ELF-1 (cell line): Measurements from ENCODE around the gene TAB2.

Experiments used
- DNase-seq: peaks from one replicate; pipeline ENCODE4 v3.0.0-alpha.2; 2016; ENCODE audit warnings: low read depth, low spot score

Gene TAB2

GRCh38 chr6:149409617-149410016, 92.1 kb downstream of the TAB2 start:
- no peak for DNase-seq

GRCh38 chr6:149410557-149410956, 93.0 kb downstream of the TAB2 start:
- no peak for DNase-seq

- DNase-seq, result no peak
Measured at GRCh38 chr6:149414009-149414408, 96.5 kb downstream of the TAB2 start.

- DNase-seq, result no peak
Measured at GRCh38 chr6:149414821-149415220, 97.3 kb downstream of the TAB2 start.

GRCh38 chr6:149419696-149420404, 102.3 kb downstream of the TAB2 start:
- DNase-seq, result no peak

GRCh38 chr6:149421132-149421531, 103.6 kb downstream of the TAB2 start:
- no peak for DNase-seq

- DNase-seq, result no peak
Measured at GRCh38 chr6:149422581-149422980, 105.1 kb downstream of the TAB2 start.

- DNase-seq, result no peak
Measured at GRCh38 chr6:149423964-149424440, 106.5 kb downstream of the TAB2 start.

GRCh38 chr6:149425224-149425623, 107.7 kb downstream of the TAB2 start:
- no peak for DNase-seq

- no peak for DNase-seq
Measured at GRCh38 chr6:149425754-149426153, 108.2 kb downstream of the TAB2 start.

GRCh38 chr6:149428606-149429005, 111.1 kb downstream of the TAB2 start:
- DNase-seq, result no peak

- DNase-seq, result no peak
Measured at GRCh38 chr6:149429427-149430360, 112.2 kb downstream of the TAB2 start.

GRCh38 chr6:149431905-149432775, 114.6 kb downstream of the TAB2 start:
- DNase-seq, result peak; percentile 97

- no peak for DNase-seq
Measured at GRCh38 chr6:149433405-149433804, 115.9 kb downstream of the TAB2 start.

GRCh38 chr6:149433881-149434280, 116.4 kb downstream of the TAB2 start:
- no peak for DNase-seq

GRCh38 chr6:149435919-149436586, 118.5 kb downstream of the TAB2 start:
- no peak for DNase-seq

GRCh38 chr6:149436647-149437046, 119.1 kb downstream of the TAB2 start:
- no peak for DNase-seq

GRCh38 chr6:149437212-149437611, 119.7 kb downstream of the TAB2 start:
- no peak for DNase-seq

- no peak for DNase-seq
Measured at GRCh38 chr6:149438855-149439254, 121.3 kb downstream of the TAB2 start.

- DNase-seq, result no peak
Measured at GRCh38 chr6:149439626-149440025, 122.1 kb downstream of the TAB2 start.
